HuH-7 (cell line): Measurements from ENCODE around the gene IPO4.
A peak's percentile ranks its signal among the peaks of the same experiment; 100 is the strongest.
"Not testable (repeated sequence)": the region's sequence is repeated elsewhere in the genome, so short reads cannot be mapped to it uniquely, and the experiment has no call there.

ENCODE experiments used
- DNase-seq: peaks from one replicate; pipeline ENCODE4 v3.0.0; 2011; ENCODE audit warnings: low spot score

Gene IPO4, protein sequence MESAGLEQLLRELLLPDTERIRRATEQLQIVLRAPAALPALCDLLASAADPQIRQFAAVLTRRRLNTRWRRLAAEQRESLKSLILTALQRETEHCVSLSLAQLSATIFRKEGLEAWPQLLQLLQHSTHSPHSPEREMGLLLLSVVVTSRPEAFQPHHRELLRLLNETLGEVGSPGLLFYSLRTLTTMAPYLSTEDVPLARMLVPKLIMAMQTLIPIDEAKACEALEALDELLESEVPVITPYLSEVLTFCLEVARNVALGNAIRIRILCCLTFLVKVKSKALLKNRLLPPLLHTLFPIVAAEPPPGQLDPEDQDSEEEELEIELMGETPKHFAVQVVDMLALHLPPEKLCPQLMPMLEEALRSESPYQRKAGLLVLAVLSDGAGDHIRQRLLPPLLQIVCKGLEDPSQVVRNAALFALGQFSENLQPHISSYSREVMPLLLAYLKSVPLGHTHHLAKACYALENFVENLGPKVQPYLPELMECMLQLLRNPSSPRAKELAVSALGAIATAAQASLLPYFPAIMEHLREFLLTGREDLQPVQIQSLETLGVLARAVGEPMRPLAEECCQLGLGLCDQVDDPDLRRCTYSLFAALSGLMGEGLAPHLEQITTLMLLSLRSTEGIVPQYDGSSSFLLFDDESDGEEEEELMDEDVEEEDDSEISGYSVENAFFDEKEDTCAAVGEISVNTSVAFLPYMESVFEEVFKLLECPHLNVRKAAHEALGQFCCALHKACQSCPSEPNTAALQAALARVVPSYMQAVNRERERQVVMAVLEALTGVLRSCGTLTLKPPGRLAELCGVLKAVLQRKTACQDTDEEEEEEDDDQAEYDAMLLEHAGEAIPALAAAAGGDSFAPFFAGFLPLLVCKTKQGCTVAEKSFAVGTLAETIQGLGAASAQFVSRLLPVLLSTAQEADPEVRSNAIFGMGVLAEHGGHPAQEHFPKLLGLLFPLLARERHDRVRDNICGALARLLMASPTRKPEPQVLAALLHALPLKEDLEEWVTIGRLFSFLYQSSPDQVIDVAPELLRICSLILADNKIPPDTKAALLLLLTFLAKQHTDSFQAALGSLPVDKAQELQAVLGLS

DNA sequence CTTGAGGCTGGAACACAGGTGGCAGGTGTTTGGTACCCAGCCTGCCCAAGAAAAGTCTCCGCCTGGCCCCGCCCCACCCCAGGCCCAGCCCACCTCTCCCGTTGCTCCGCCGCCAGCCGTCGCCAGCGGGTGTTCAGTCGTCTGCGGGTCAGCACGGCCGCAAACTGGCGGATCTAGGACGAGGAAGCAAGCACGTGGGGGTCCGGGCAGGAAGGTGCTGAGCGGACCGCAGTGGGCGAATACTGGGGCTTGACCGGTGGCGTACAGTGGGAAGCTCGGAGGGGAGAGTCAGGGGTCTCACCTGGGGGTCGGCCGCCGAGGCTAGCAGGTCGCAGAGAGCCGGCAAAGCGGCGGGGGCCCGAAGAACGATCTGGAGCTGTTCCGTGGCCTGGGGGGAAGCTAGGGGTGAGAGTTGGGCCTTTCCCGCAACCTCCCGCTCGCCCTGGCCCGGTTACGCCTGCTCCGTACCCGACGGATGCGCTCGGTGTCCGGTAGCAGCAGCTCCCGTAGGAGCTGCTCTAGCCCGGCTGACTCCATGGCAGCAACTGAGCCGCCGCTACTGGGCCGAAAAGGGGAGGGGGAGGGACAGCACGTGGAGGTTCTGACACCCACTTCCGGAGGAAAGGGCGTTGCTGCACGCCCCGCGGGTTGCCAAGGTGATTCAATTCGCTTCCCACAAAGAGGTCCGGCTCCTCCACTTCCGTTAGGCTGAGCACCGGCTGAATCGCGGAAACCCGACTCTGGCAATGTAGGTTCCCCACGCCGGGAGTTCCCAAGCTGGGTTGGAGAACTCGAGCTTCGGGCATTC, at the start of gene IPO4:
Gene IPO4 (minus strand): TSS at position 566 of the 808 bp plus-strand sequence. CDS start 29 bp downstream, at position 537.
- peak; percentile 99 for DNase-seq

DNA sequence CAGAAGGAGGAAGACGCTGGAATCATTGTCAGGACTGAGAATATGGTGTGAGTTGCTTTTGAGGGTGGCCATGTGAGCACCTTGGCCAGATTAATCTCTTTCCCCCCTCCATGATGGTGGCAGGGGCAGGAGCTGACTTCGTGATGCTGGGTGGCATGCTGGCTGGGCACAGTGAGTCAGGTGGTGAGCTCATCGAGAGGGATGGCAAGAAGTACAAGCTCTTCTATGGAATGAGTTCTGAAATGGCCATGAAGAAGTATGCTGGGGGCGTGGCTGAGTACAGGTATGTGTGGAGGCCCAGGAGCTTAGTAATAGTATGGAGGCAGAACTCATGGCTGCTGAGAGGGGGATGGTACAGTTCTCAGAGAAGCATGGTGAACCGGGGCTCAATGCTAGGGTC, 49.5 kb upstream of the IPO4 start:
- DNase-seq: no peak

DNA sequence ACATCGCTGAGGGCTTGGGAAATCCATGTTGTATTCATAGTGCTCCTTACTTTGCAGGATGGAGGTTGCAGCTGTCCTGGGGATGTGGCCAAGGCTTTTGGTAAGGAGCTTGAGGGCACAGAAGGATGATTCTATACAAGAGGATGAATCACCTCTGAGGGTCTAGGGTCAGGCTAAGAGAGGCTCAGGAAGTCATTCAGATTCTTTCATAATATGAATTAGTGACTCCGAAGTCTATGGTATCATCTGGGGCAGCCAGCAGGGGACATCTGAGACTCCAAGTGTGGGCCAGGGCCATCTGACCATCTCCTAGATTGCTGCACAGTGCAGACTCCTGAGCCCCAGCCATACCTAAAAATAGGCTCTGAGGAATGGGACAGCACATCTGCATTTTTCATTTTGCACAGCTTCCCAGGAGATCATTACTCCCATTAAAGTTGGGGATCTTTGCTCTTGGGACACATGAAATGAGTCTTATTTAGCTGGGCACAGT, 48.9 kb upstream of the IPO4 start:
- no peak for DNase-seq

DNA sequence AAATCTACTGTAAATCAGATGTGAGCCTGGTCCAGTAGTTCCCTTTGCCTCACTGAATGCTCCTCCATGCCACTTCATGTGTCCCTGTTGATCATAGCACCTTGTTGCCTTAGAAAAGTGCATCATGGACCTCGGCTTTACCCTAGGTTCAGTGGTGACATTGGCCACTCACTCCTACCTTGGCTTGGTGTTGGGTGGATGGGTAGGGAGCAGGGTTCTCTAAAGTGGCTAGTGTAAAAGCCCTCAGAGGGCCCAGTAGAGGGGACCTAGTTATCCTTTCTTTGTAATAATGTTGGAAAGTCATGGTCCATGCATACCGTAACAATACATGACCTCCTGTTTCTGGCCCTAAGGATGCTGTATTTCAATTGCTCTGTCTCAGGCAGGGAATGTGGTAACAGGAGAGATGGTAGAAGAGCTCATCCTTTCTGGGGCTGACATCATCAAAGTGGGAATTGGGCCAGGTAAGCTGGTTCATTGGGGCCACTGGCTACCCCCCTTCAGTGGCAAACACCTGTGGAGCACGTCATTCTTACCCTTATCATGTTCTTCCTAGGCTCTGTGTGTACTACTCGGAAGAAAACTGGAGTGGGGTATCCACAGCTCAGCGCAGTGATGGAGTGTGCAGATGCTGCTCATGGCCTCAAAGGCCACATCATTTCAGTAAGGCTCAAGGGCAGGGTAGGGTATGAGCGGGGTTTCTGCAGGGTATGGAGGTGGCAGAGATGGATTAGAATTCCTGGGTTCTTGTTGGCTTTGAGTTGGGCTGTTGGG, 48.3 kb upstream of the IPO4 start:
- DNase-seq: no peak

DNA sequence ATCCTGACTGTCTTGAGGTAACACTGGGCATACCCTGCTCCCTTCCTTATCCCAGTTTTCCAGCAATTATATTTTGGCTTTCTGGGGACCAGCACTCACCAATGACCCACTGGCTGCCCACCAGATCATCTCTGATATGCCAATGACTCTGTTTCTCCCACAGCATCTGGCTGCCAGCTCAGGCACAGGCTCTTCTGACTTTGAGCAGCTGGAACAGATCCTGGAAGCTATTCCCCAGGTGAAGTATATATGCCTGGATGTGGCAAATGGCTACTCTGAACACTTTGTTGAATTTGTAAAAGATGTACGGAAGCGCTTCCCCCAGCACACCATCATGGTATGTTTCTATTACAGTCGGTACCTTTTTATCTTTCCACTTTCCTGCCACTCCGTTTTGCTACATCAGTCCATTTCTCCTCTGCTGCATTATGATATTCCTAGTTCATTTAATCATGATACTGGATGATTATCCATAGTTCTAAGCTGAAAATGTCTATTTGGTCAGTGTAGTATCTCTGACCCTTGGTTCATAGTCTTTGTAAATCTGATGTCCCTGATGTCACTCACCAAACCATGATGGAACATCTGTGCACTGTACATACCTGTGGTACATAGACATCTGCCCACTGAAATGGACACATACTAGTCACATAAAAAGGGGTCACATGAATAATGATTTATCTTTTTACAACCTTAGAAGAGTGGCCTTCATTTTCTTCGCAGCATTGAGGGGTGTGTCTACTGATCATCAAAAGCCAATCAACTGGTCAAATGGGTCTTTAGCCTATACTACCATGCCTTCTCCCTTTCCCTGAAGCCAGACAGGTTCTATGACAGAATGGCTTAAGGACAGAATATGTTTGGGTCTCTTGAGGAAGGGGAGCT, 47.4 kb upstream of the IPO4 start:
- DNase-seq: no peak

DNA sequence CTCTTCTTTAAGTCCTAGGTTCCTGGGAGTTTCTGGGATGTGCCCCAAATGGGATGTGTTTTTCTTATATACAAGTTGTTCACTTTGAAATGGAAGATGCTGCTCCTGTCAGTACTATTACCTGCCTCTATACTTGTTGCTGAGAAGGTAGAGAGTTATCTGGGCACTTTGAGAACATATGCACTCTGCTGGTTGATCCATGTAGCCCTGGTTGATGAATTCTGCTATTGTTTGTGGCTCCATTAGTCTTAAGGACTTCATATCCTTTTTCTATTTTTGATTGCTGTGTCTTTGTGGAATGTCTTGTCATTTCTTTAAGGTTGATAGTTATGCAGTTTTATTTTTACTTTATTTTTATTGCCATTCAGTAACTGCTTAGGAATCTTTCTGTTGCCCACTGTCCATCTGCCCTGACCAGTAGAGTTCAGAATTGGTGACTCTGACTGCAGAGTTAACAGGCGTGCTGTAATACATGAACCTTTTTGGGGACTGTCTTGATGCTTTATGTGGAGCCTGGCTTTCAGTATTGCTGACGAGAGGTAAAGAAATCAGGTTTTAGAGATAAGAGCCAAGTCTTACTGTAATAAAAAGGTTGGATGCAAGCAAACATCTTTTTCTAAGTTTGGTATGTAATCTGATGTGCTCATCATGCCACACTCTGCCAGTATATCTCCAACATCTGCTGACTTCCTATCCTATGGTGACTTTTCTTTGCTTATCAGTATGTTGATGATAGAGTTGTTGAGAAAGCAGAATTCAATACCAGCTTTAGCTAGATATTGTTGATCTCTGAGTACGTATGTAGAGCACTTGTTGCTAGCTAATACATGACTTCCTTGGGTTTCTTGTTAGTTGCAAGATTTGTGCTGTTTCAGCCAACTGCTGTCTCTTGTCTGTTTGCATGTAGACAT, 45.7 kb upstream of the IPO4 start:
- DNase-seq: no peak

DNA sequence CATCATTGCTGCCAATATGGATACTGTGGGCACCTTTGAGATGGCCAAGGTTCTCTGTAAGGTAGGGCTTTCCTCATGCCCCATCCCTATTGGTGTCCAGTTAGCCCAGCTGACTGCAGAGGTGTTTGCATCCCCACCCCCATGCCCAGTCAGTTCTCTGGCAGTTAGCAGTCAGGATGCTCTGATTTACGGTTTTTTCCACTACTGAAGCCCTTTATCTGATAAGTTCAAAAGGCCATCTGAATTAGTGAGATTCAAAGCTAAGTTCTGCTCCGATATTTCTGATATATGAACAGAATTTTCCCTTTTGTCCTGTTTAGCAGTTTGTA, 44.9 kb upstream of the IPO4 start:
- DNase-seq: no peak

DNA sequence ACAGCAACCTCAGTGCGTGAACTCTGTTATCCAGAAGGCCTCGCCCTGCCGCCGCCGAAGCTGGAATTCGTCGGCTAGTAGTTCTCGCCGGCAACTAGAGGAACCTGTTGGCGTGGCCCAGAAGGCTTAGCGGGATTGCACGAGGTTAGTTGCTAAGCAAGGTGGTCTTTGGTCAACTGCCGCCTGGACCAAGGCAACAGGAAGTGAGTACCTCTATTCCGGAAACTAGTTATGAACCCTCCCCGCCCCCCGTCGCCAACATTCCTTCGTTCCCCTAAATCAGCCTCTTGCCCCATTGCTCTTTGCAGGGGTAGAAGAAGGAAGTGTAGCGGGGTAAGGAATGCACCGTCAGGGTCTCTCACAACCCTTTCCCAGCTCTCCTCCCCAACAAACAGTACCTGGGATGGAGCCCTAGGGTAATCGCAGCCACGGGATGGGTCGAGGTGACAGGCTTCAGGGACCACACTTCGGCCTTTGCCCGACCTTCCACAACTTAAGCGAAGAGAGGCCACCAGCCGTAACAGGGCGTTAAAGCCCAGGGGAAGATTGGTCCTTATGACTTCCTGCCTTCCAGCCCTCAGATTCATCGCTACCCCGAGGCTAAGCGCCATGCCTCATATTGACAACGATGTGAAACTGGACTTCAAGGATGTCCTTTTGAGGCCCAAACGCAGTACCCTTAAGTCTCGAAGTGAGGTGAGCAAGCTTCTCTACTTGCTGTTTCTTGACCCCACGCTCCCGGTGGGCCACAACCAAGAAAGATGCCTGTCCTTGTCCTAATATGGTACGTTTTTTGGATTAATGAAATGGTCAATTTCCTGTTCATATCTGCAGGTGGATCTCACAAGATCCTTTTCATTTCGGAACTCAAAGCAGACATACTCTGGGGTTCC, 44.3 kb upstream of the IPO4 start, which contains the start of gene GMPR2:
Gene GMPR2 (plus strand): TSS at position 285 of the 893 bp plus-strand sequence. CDS start 325 bp downstream, at position 610.
- DNase-seq: peak; percentile 54

DNA sequence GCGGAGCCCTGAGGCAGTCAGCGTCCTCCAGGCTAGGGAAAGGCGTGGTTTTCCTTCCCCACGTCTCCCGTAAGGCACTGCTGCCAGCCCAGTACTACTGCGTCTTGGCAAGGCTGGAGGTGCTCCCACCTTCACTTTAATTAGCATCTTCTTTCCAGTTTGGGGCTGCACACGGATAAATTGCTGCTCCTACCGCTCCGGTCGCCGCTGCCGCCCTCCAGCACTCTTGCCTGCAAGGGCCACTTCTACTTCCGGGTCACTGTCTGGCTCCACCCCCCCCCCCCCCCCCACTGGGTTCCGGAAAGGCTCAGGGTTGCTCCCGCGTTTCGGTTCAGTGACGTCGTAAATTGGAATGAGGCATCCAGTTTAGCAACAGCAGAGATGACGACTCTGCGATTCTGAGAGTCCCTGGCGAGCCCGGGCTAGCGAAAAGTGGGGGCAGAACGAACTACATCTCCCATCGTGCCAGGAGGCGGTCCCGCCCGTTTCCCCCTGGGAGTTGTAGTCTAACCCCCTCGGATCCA, 43.6 kb upstream of the IPO4 start, which contains the start of gene NEDD8:
Gene NEDD8 (minus strand): TSS at position 247 of the 524 bp plus-strand sequence. CDS start 100 bp downstream, at position 147.
- DNase-seq: peak; percentile 78

DNA sequence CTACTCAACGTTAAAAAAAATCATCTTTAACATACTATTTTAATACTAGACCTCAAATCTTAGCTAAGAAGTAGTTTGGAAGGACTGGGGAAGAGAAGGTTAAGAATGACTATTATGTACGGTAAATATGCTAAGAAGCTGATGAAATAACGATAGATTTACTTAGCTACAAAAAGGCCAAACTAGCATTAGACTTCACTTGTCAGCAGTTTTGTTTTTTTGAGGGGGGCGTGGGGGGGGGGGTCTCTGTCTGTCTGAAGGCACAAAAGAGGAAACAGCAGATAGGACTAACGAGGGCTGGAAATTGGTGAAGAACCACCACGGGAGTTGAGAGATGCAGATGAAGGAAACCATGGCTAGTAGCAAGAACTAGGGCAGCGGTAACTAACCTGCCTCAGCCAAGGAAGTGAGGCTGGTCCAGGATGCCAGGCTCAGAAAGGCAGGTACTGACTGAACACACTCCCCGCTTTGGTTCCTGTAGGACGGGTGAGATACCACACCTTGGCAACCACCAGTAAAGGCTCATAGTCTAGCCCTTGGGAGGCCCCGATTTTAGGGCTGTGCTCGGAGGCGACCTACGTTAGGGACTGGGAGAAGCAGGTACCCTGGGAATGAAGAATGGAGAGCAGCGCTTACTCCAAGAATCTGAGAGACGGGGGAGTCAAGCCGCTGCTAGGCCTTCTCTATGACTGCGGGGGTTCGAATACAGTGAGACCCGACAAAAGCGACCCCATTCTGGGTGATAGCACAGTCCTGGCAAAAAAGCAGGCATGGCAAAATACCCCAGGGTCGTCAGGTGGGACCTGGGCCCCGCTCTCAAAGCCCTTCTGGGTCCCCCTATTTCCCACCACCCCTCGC, 42.9 kb upstream of the IPO4 start:
- DNase-seq: no peak

DNA sequence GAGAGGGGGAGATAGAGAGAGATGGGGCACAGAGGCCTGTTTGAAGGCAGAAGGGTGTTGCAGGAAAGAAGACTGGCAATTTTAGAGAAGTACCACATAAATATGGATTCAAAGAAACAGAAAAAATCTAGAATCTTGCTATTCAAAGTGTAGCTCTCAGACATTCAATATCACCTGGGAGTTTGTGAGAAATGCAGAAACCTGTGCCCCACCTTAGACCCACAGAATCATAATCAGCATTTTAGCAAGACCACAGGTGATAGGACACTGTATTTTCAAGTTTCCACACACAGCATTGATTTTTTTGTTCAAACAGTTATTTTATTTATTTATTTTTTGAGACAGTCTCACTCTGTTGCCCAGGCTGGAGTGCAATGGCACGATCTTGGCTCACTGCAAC, 40.3 kb upstream of the IPO4 start:
- no peak for DNase-seq

DNA sequence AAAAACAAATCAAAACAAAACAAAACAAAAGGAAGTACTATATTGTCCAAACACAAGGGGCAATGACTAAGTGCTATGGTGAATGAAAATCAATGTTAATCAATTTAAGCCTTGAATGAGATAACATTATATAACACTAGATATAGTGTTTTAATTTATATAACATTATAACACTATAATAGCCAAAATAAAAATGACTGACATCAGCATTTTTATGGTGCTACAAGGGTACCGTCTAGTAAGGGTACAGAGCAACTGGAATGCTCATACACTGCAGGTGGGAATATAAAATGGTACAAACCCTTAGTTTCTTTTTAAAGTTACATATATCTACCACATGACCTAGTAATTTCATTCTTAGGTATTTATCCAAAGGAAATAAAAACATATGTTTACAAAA, 37.9 kb upstream of the IPO4 start:
- no peak for DNase-seq

DNA sequence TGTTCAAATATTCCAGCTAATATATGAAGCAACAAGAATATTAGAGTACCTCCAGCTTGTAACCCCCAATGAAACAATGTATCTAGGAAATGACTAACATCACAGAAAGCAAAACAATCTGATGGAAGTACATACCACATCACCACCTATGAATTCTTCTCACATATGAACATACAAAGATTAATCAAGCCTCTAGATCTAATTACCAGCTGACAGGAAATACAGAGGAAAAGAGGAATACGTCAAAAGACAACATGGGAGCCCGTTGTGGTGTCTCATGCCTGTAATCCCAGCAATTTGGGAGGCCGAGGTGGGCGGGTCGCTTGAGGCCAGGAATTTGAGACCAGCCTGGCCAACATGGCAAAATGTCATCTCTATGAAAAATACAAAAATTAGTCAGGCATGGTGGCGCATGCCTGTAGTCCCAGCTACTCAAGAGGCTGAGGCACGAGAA, 36.0 kb upstream of the IPO4 start:
- DNase-seq: no peak

DNA sequence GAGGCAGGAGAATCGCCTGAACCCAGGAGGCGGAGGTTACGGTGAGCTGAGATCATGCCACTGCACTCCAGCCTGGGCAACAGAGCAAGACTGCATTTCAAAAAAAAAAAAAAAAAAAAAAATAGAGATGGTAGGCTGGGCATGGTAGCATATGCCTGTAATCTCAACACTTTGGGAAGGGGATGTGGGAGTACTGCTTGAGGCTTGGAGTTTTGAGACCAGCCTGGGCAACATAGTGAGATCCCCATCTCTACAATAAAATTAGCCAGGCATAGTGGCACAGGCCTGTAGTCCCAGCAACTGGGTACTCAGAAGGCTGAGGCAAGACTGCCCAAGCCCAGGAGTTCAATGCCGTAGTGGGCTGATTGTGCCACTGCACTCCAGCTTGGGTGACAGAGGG, 34.4 kb upstream of the IPO4 start:
- DNase-seq: not testable (repeated sequence)

DNA sequence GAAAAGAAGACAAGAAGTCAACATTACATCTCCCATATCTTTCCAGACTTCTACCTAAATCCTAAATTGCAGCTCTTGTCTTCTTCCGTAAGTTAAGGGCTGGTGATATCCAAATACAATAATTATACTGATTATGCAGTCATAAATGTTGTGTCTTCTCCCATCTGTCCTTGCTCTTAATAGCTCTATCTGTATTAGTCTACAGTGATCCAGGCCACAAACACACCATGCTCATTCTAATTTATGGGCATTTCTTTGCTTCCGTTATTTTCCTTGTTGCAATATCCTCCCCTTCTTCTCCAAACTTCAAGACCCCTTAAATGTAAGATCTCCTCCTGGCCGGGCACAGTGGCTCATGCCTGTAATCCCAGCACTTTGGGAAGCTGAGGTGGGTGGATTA, 30.9 kb upstream of the IPO4 start:
- no peak for DNase-seq

DNA sequence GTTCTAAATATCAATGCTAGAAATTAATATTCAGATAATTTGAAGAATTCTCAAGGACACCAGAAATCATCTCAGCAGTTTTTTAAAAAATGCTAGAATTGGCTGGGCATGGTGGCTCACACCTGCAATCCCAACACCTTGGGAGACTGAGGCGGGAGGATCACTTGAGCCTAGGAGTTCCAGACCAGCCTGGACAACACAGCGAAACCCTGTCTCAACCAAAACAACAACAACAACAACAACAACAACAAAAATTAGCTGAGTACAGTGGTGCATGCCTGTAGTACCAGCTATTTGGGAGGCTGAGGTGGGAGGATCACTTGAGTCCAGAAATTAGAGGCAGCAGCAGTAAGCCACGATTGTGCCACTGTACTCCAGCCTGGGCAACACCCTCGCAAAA, 30.5 kb upstream of the IPO4 start:
- DNase-seq: no peak
